ENCODE results near the gene SPO11. TPM values are rescaled to one million over a fixed set of nuclear protein-coding genes. Genes with fewer than 3 reads are reported as not detected.

The SPO11 gene
- total and polyA plus RNA-seq, 2 of the 8 experiments (the other 6 are each of a cell fraction or from before 2014, with no cell fraction given): not detected

DNA sequence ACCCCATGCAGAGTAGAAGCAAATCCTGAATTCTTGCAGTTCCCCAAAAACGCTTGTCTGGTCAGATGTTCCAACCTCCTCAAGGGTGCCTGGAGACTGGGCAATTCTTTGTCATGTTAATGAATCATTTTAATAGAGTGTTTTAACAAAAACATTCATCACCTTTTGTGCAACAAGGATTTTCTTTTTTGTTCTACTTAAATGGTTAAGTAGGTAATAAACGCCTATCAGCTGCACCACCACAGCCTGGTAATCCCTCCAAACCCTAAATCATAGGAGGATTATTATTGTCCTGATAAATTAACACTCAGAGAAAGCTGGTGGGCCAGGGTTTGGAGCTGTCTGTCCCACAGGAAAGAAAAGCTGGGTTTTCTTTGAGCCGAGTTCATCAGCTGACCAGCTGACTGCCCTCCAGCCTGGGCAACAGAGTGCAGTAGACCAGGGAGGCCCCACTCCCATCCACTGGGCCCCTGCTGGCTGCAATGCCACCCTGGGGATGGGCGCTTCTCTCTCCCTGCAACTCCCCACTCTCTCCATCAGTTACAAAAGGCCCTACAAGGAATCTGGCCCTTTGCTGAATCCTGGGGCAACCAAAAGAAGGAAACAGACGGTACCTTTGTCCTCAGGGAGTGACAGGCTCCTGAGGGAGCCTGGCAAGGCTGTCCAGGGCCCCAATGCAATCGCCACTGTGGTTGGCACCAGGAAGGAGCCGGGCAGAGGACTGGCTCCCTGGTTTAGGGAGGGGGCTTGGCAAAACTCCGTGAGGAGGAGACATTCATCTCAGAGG is 40.0 kb upstream of the SPO11 start:
- Histone ChIP-seq H3K4me2 (ENCODE audit: insufficient read depth in 1 of 2, low read depth in 2 of 2, low read length in 2 of 2) (no peak overlapping the region), H3K23me2 (ENCODE audit: low read depth, low read length) (no peaks in the 10 kb centered on the region), H3K4ac (replicated peaks; ENCODE audit: insufficient read length, low read depth, low read length) (no peak overlapping the region), H4K8ac (ENCODE audit: extremely low read depth, insufficient read depth, low read length) (no peak overlapping the region; the same call in 1 of the 2 replicates), H2BK15ac (ENCODE audit: low read length) (no peak overlapping the region), H3K79me2 (ENCODE audit: control insufficient read depth in 1 of 2, insufficient read depth in 2 of 2, low read length in 2 of 2) (no peaks in the 10 kb centered on the region), H3K4me3 (ENCODE audit: extremely low read depth in 1 of 4, insufficient read depth in 2 of 4, low read depth in 3 of 4, low read length in 4 of 4) (no peak overlapping the region), H2AK5ac (ENCODE audit: low read depth, low read length) (no peak overlapping the region), H4K20me1 (replicated peaks in 1 of 2; ENCODE audit: control insufficient read depth in 1 of 2, insufficient read depth in 2 of 2, low read length in 2 of 2) (no peaks in the 10 kb centered on the region), H4K5ac (ENCODE audit: insufficient read length, low read depth, low read length) (no peak overlapping the region), H3K36me3 (ENCODE audit: control insufficient read depth in 2 of 4, insufficient read depth in 4 of 4, low read length in 3 of 4) (no peaks in the 10 kb centered on the region), H3K27ac (ENCODE audit: low read depth, low read length) (no peak overlapping the region), H2AFZ (ENCODE audit: low read length) (no peak overlapping the region), H3K9me3 (ENCODE audit: insufficient read depth in 2 of 2, low read depth in 1 of 2, low read length in 1 of 2) (no peaks in the 10 kb centered on the region), H4K91ac (replicated peaks; ENCODE audit: insufficient read length, low read length) (no peak overlapping the region), H3K56ac (replicated peaks; ENCODE audit: insufficient read length, low read depth, low read length) (no peak overlapping the region), H3K4me1 (replicated peaks in 1 of 4; ENCODE audit: control insufficient read depth in 3 of 4, insufficient read depth in 4 of 4, low read length in 3 of 4) (peaks cover 0 to 11% (median 3%) of the 10 kb centered on the region in 4 experiments; a peak in 3 of 7 replicates), H3K18ac (ENCODE audit: extremely low read depth, low read length) (no peak overlapping the region), H3K23ac (ENCODE audit: insufficient read length) (no peak overlapping the region), H3K9ac (replicated peaks in 1 of 4; ENCODE audit: extremely low read depth in 1 of 4, low read depth in 3 of 4, low read length in 3 of 4) (no peak overlapping the region), H3K27me3 (replicated peaks in 1 of 4; ENCODE audit: control insufficient read depth in 3 of 4, extremely low read depth in 1 of 4, insufficient read depth in 3 of 4, low read length in 3 of 4) (no peaks in the 10 kb centered on the region; a peak in 1 of 7 replicates), H3K79me1 (ENCODE audit: low read depth, low read length) (no peaks in the 10 kb centered on the region), H2BK5ac (ENCODE audit: low read depth, low read length) (no peak overlapping the region), H3K14ac (ENCODE audit: insufficient read length) (no peak overlapping the region), H2BK20ac (ENCODE audit: low read length) (no peak overlapping the region), H2BK120ac (replicated peaks; ENCODE audit: low read depth, low read length) (no peak overlapping the region), H2BK12ac (ENCODE audit: low read depth, low read length) (no peak overlapping the region)
- FAIRE-seq (no peak), DNase-seq (ENCODE audit: low read depth in 1 of 2, low spot score in 2 of 2) (no peak)
- CTCF ChIA-PET (ENCODE audit: partially characterized antibody): interaction anchor here (0.8 to 2.8 kb wide), 13 partner anchors 12 to 199 kb away, joined by 3 to 13 read pairs (median 5); partner anchors contain the start of gene SPO11
- POLR2A ChIA-PET (ENCODE audit: partially characterized antibody): no interaction called here
- WGBS, 2 experiments (ENCODE audit: extremely low coverage in 1 of 2, insufficient coverage in 1 of 2, insufficient read length in 1 of 2, insufficient replicate concordance in 2 of 2, low coverage in 1 of 2, low lambda C conversion rate in 2 of 2, missing lambda C conversion rate in 1 of 2): 84% methylated on average over 8 of the region's 8 CpGs; no CpG with 5 or more reads in 1 of the 2 experiments
- TF ChIP-seq KDM5A (IDR thresholded peaks at IDR 0.05; ENCODE audit: low read length): no peak
- no peak for TF ChIP-seq CEBPB (IDR thresholded peaks at IDR 0.05; ENCODE audit: low read depth, low read length)
- TF ChIP-seq RFX5 (IDR thresholded peaks at IDR 0.05; ENCODE audit: borderline replicate concordance, low read depth, low read length): no peak
- TF ChIP-seq EP300 (IDR thresholded peaks at IDR 0.05; ENCODE audit: borderline replicate concordance in 1 of 2, low read depth in 2 of 2, low read length in 2 of 2): no peak
- no peak for TF ChIP-seq EZH2 (IDR thresholded peaks at IDR 0.05; ENCODE audit: low read depth, low read length, severe bottlenecking)
- no peak for TF ChIP-seq HDAC6 (IDR thresholded peaks at IDR 0.05; ENCODE audit: low read depth, low read length)
- no peak for TF ChIP-seq ZNF274 (IDR thresholded peaks at IDR 0.05; ENCODE audit: borderline replicate concordance, extremely low read depth, low read length)
- no peak for TF ChIP-seq SIX5 (IDR thresholded peaks at IDR 0.05; ENCODE audit: low read depth, low read length)

Measured in H1 (cell line).